Fibroblast of skin of right biceps (primary cell): Measurements from ENCODE around the gene C1orf198.

ENCODE experiments used
- DNase-seq: peaks from one replicate; pipeline ENCODE4 v3.0.0-alpha.2; 2013

The C1orf198 gene

GRCh38 chr1:230867903-230868735 is at the start of gene C1orf198:
Gene C1orf198 (minus strand): TSS chr1:230868521. CDS start chr1:230868512, 9 bp downstream.
- DNase-seq: peak; percentile 65

GRCh38 chr1:230917284-230918135 is 49.2 kb upstream of the C1orf198 start:
- DNase-seq: peak; percentile 70

GRCh38 chr1:230916587-230917283 is 48.4 kb upstream of the C1orf198 start:
- no peak for DNase-seq

- no peak for DNase-seq
Measured at GRCh38 chr1:230915078-230915477, 46.8 kb upstream of the C1orf198 start.

- peak; percentile 58 for DNase-seq
Measured at GRCh38 chr1:230913496-230913895, 45.2 kb upstream of the C1orf198 start.

GRCh38 chr1:230910755-230911117 is 42.4 kb upstream of the C1orf198 start:
- DNase-seq: peak; percentile 8

GRCh38 chr1:230909974-230910754 is 41.8 kb upstream of the C1orf198 start:
- no peak for DNase-seq

GRCh38 chr1:230907472-230908205 is 39.3 kb upstream of the C1orf198 start:
- no peak for DNase-seq

- no peak for DNase-seq
Measured at GRCh38 chr1:230906226-230906625, 37.9 kb upstream of the C1orf198 start.

GRCh38 chr1:230905733-230906132 is 37.4 kb upstream of the C1orf198 start:
- DNase-seq: no peak

GRCh38 chr1:230902349-230902923 is 34.1 kb upstream of the C1orf198 start:
- DNase-seq: no peak

GRCh38 chr1:230901671-230902070 is 33.4 kb upstream of the C1orf198 start:
- peak; percentile 16 for DNase-seq

- no peak for DNase-seq
Measured at GRCh38 chr1:230900984-230901383, 32.7 kb upstream of the C1orf198 start.

GRCh38 chr1:230899841-230900251 is 31.5 kb upstream of the C1orf198 start:
- peak; percentile 71 for DNase-seq

- DNase-seq: no peak
Measured at GRCh38 chr1:230898748-230899147, 30.4 kb upstream of the C1orf198 start.

GRCh38 chr1:230898144-230898543 is 29.8 kb upstream of the C1orf198 start:
- no peak for DNase-seq

GRCh38 chr1:230896779-230897178 is 28.5 kb upstream of the C1orf198 start:
- DNase-seq: no peak

GRCh38 chr1:230895452-230895851 is 27.1 kb upstream of the C1orf198 start:
- no peak for DNase-seq

- no peak for DNase-seq
Measured at GRCh38 chr1:230894664-230895063, 26.3 kb upstream of the C1orf198 start.

- no peak for DNase-seq
Measured at GRCh38 chr1:230894032-230894431, 25.7 kb upstream of the C1orf198 start.

- no peak for DNase-seq
Measured at GRCh38 chr1:230892018-230892491, 23.7 kb upstream of the C1orf198 start.
